WERI-Rb-1 (cell line): ENCODE data around the gene WNT9A.
A peak's percentile ranks its signal among the peaks of the same experiment; 100 is the strongest.

ENCODE experiments used
- DNase-seq: peaks from one replicate; pipeline ENCODE4 v3.0.0-alpha.2; 2020
- H3K27ac ChIP-seq: fragments of 250-450 bp; sonication (Bioruptor Pico); 2 replicates; pipeline ENCODE4 v1.5.1; 2020; ENCODE audit warnings: mild to moderate bottlenecking, moderate library complexity
- H3K27me3 ChIP-seq: fragments of 250-450 bp; sonication (Bioruptor Pico); 2 replicates; pipeline ENCODE4 v1.5.1; 2021; ENCODE audit warnings: mild to moderate bottlenecking, low read depth, moderate library complexity; ENCODE audit not compliant: insufficient read depth, severe bottlenecking
- H3K36me3 ChIP-seq: fragments of 250-450 bp; sonication (Bioruptor Pico); 2 replicates; pipeline ENCODE4 v1.5.1; 2020; ENCODE audit warnings: mild to moderate bottlenecking, moderate library complexity
- H3K4me3 ChIP-seq: 2 replicates; pipeline ENCODE4 v1.5.1; 2011; ENCODE audit warnings: low read depth, mild to moderate bottlenecking, control low read depth, low read length
- H3K9me3 ChIP-seq: fragments of 250-450 bp; sonication (Bioruptor Pico); 2 replicates; pipeline ENCODE4 v1.5.1; 2021; ENCODE audit warnings: mild to moderate bottlenecking, moderate library complexity; ENCODE audit not compliant: severe bottlenecking
- CTCF ChIP-seq: IDR thresholded peaks from 2 replicates; pipeline ENCODE4 v1.5.1; 2011; ENCODE audit warnings: low read depth, mild to moderate bottlenecking, control low read depth, inconsistent platforms, low read length

WNT9A gene

DNA sequence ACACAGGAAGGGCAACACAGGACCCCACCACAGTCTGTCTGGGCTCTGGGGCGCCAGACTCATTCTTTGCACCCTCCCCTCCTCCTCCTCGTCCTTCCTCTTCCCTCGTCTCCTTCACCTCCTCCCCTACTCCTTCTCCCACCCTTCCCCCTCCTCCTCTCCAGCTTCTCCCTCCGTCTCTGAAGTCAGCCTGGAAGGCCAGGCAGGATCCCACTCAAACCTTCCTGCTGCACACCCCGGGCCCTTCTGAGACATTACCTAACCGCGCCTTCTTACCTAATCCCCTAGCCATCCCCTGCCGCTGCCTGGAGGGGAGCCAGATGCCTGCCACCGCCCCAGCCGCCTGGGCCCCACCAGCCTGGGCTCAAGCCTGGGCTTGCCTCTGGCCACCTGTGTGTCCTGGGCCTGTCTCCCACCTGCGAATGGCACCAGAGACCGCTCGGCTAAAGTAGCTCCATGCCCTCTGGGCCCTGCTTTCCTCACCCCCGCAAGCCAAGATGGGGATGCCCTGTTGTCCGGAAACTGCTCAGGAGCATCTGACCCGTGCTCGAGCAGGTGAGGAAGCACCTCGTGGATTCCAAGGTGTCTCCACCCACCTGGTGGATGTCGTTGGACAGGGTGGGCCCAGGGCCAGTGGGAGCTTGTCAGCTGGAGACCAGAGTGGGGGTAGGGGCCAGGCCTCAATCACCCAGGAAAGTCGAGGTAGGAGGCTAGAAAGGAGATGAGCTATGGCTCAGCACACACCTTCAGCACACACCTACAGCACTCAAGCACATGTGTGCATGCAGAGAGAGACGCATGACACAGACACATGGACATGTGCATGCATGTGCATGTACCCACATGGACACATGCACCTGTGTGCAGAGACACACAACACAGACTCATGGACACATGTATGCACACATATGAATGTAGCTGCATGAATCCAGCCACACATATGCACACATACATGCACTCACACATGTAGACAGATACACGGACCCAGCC, 31.9 kb downstream of the WNT9A start:
- Histone ChIP-seq H3K4me3 (no peak overlapping the region), H3K27ac (peak overlapping the region; percentile 90), H3K9me3 (no peaks in the 10 kb centered on the region), H3K36me3 (no peaks in the 10 kb centered on the region), H3K27me3 (no peaks in the 10 kb centered on the region)
- no peak for TF ChIP-seq CTCF
- DNase-seq: peak; percentile 81

DNA sequence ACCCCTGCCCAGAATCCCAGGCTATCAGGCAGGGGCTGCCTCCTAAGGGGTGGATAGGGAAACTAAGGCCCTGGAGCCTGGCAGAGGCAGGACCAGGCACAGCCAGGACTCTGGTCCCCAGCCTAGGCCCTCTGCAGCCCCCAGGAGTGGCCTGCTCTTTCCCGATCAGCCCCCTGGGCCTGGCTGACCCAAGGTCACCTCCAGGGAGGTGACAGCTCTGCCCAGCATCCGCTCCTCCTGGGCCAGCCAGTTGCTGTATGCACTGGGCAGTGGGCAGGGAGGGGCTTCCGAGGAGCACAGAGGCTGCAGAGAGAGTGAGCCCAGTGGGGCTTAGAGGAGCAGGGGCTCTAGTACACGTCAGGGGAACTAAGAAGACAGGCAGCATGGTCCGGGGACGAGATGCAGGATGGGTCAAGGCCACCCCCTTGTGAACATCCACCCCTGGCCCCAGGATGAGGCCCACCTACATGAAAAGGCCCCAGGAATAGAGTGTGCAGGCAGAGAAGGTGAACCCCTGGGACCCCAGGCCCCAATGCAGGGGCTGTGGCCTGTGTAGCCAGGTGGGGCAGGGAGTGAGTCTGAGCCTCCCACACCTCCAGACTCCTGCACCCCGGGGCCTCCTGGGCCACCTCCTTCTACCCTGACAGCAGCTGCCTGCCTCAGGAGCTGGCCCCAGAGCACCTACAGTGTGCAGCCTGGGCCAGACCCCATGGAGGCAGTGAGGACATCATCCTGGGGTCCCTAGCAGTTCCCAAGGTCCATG, 32.8 kb downstream of the WNT9A start:
- Histone ChIP-seq H3K36me3 (no peaks in the 10 kb centered on the region), H3K9me3 (no peaks in the 10 kb centered on the region), H3K27ac (peak overlapping the region; percentile 90), H3K27me3 (no peaks in the 10 kb centered on the region), H3K4me3 (no peak overlapping the region)
- TF ChIP-seq CTCF: no peak
- no peak for DNase-seq

- no peak for TF ChIP-seq CTCF
- DNase-seq: peak; percentile 39
- no peaks in the 10 kb centered on the region for H3K9me3 ChIP-seq
- no peaks in the 10 kb centered on the region for H3K36me3 ChIP-seq
- H3K27ac ChIP-seq: peak overlapping the region; percentile 90
- H3K27me3 ChIP-seq: no peaks in the 10 kb centered on the region
- no peak overlapping the region for H3K4me3 ChIP-seq
Measured at GRCh38 chr1:227913764-227914721, 33.7 kb downstream of the WNT9A start.

- Histone ChIP-seq H3K4me3 (no peak overlapping the region), H3K27ac (peak overlapping the region; percentile 57; the same call in 1 of the 2 replicates), H3K27me3 (no peaks in the 10 kb centered on the region), H3K9me3 (no peaks in the 10 kb centered on the region), H3K36me3 (no peaks in the 10 kb centered on the region)
- DNase-seq: no peak
- no peak for TF ChIP-seq CTCF
Measured at GRCh38 chr1:227913396-227913763, 34.4 kb downstream of the WNT9A start.

GRCh38 chr1:227912866-227913265, 34.9 kb downstream of the WNT9A start:
- H3K4me3 ChIP-seq: no peak overlapping the region
- H3K9me3 ChIP-seq: no peaks in the 10 kb centered on the region
- no peaks in the 10 kb centered on the region for H3K36me3 ChIP-seq
- no peaks in the 10 kb centered on the region for H3K27me3 ChIP-seq
- H3K27ac ChIP-seq: no peak overlapping the region
- no peak for TF ChIP-seq CTCF
- DNase-seq: no peak
